ENCODE data around the gene GABARAP. TPM values are rescaled to one million over a fixed set of nuclear protein-coding genes. Genes with fewer than 3 reads are reported as not detected.

GABARAP gene
- total and polyA plus RNA-seq, 2 of the 4 experiments (the other 2 are of a cell fraction), result 77.8 to 780 TPM

- Histone ChIP-seq H2BK20ac (ENCODE audit: low read depth, low read length) (no peak overlapping the region), H3K23ac (ENCODE audit: low read depth, low read length) (peak overlapping the region; percentile 68; the same call in 1 of the 2 replicates), H2AK9ac (replicated peaks; ENCODE audit: low read depth, low read length, poor library complexity) (peak overlapping the region; percentile 55), H4K91ac (ENCODE audit: insufficient read depth, low read depth, low read length) (no peak overlapping the region), H3K36me3 (ENCODE audit: control insufficient read depth, insufficient read depth, low read length) (peaks cover 18% of the 10 kb centered on the region), H2AK5ac (ENCODE audit: low read depth, low read length) (no peak overlapping the region), H4K20me1 (ENCODE audit: insufficient read depth, low read length) (peaks cover 9% of the 10 kb centered on the region; the same call in 1 of the 2 replicates), H3K79me1 (ENCODE audit: low read depth in 1 of 2, low read length in 2 of 2) (peaks cover 5 to 50% of the 10 kb centered on the region in 2 experiments; a peak in 3 of 4 replicates), H3K4me2 (ENCODE audit: low read depth, low read length) (no peak overlapping the region; the same call in 1 of the 2 replicates), H2BK5ac (ENCODE audit: low read depth, low read length, poor library complexity, severe bottlenecking) (no peak overlapping the region), H3K18ac (ENCODE audit: low read depth, low read length) (no peak overlapping the region), H3K14ac (replicated peaks; ENCODE audit: low read depth, low read length) (no peak overlapping the region), H3K4ac (ENCODE audit: low read depth, low read length) (no peak overlapping the region), H3K9ac (ENCODE audit: low read depth, low read length) (no peak overlapping the region), H3K27me3 (ENCODE audit: control insufficient read depth, insufficient read depth, low read length) (no peaks in the 10 kb centered on the region), H4K8ac (ENCODE audit: low read depth in 2 of 2, low read length in 2 of 2) (no peak overlapping the region), H3K9me3 (ENCODE audit: control insufficient read depth, insufficient read depth, low read length) (no peaks in the 10 kb centered on the region), H2BK15ac (ENCODE audit: low read depth, low read length) (no peak overlapping the region), H2AFZ (replicated peaks; ENCODE audit: low read length, poor library complexity) (no peak overlapping the region), H3K9me1 (ENCODE audit: insufficient read depth, low read length) (peaks cover 10% of the 10 kb centered on the region), H2BK120ac (ENCODE audit: low read depth, low read length) (no peak overlapping the region), H3K4me1 (ENCODE audit: control insufficient read depth, insufficient read depth, low read length) (peaks cover 8% of the 10 kb centered on the region), H3K4me3 (ENCODE audit: insufficient read depth, low read depth, low read length) (no peak overlapping the region), H3K27ac (ENCODE audit: insufficient read depth, low read length) (no peak overlapping the region), H4K5ac (ENCODE audit: low read depth, low read length) (no peak overlapping the region), H3K56ac (ENCODE audit: extremely low read depth, insufficient read depth, low read length) (no peak overlapping the region)
- TF ChIP-seq CHD1 (IDR thresholded peaks at IDR 0.05; ENCODE audit: low read depth, low read length), result no peak
- TF ChIP-seq MAFK (IDR thresholded peaks at IDR 0.05; ENCODE audit: low read depth, low read length), result no peak
- TF ChIP-seq FOS (IDR thresholded peaks at IDR 0.05; ENCODE audit: low read depth, low read length), result no peak
- no peak for TF ChIP-seq BHLHE40 (IDR thresholded peaks at IDR 0.05; ENCODE audit: low read depth, low read length)
- TF ChIP-seq ELK1 (IDR thresholded peaks at IDR 0.05; ENCODE audit: borderline replicate concordance, low read depth, low read length), result no peak
- ChIA-PET POLR2A (ENCODE audit: unreplicated experiment) (interaction anchor here (1.0 kb wide), 1 partner anchor 10 kb away, joined by 3 read pairs; the partner anchor contains the start of gene PHF23), CTCF (no interaction called here)
- 92% methylated on average over 2 of the region's 6 CpGs; no CpG with 5 or more reads in 1 of the 2 experiments for whole genome bisulfite sequencing, 2 experiments (ENCODE audit: extremely low coverage in 2 of 2, insufficient read length in 1 of 2)
- dilution Hi-C loops (cut with HindIII; ENCODE audit: low sequenced_read_pairs, unreplicated experiment), result no loop called here
- in situ Hi-C loops (cut with MboI; ENCODE audit: low sequenced_read_pairs), result loop anchor here (25.0 kb wide), 1 partner anchor 913 kb away; the partner anchor contains the start of genes PER1 and VAMP2
- no TSS peak for BruUV-seq (replicated peaks)
- ATAC-seq (ENCODE audit: low read depth) (no peak), DNase-seq (no peak)
- intact Hi-C loops (cut with micrococcal nuclease), result no loop called here
Observed at GRCh38 chr17:7249214-7249613, 7.0 kb upstream of the GABARAP start.

All from IMR-90 (cell line).